Hepatocyte (in vitro differentiated cells): ENCODE data around the gene EFHD1. TPM values are rescaled to one million over a fixed set of nuclear protein-coding genes. Genes with fewer than 3 reads are reported as not detected.

Experiments used
- DNase-seq: peaks from one replicate; pipeline ENCODE4 v3.0.0-alpha.2; 2016; ENCODE audit warnings: low spot score
- H2AFZ ChIP-seq: fragments of 200-600 bp; sonication (generic); 2 replicates; pipeline ENCODE4 v1.6.0; 2016; ENCODE audit warnings: antibody characterized with exemption, mild to moderate bottlenecking
- H3K27ac ChIP-seq: fragments of 200-600 bp; sonication (generic); 2 replicates; pipeline ENCODE4 v1.5.1; 2016; ENCODE audit warnings: mild to moderate bottlenecking
- H3K27me3 ChIP-seq: fragments of 200-600 bp; sonication (generic); 2 replicates; pipeline ENCODE4 v1.6.1; 2016
- H3K36me3 ChIP-seq: fragments of 200-600 bp; sonication (generic); replicated peaks from 2 replicates; pipeline ENCODE4 v1.5.1; 2016; ENCODE audit warnings: low read depth; ENCODE audit not compliant: insufficient read depth
- H3K4me1 ChIP-seq: fragments of 200-600 bp; sonication (generic); 2 replicates; pipeline ENCODE4 v1.5.1; 2016; ENCODE audit warnings: mild to moderate bottlenecking, moderate library complexity; ENCODE audit not compliant: insufficient read depth
- H3K4me2 ChIP-seq: fragments of 200-600 bp; sonication (generic); 2 replicates; pipeline ENCODE4 v1.6.0; 2016
- H3K4me3 ChIP-seq: fragments of 200-600 bp; sonication (generic); 2 replicates; pipeline ENCODE4 v1.5.1; 2016; ENCODE audit warnings: mild to moderate bottlenecking
- H3K79me2 ChIP-seq: fragments of 200-600 bp; sonication (generic); 2 replicates; pipeline ENCODE4 v1.6.0; 2017; ENCODE audit warnings: mild to moderate bottlenecking
- H3K9me2 ChIP-seq: fragments of 200-600 bp; sonication (generic); replicated peaks from 2 replicates; pipeline ENCODE4 v1.6.0; 2017; ENCODE audit warnings: mild to moderate bottlenecking; ENCODE audit not compliant: insufficient read depth
- H3K9me3 ChIP-seq: fragments of 200-600 bp; sonication (generic); 2 replicates; pipeline ENCODE4 v1.5.1; 2016; ENCODE audit warnings: low read depth, mild to moderate bottlenecking
- H4K20me1 ChIP-seq: fragments of 200-600 bp; sonication (generic); 2 replicates; pipeline ENCODE4 v1.6.0; 2016; ENCODE audit warnings: mild to moderate bottlenecking; ENCODE audit not compliant: insufficient read depth, poor library complexity, severe bottlenecking
- EZH2 ChIP-seq: fragments of 200-600 bp; sonication (generic); IDR thresholded peaks from 2 replicates; pipeline ENCODE4 v1.6.1; 2016; ENCODE audit warnings: antibody characterized with exemption, mild to moderate bottlenecking, borderline replicate concordance
- EZH2phosphoT487 ChIP-seq: fragments of 200-600 bp; sonication (generic); IDR thresholded peaks from one replicate; pipeline ENCODE4 v1.6.1; 2018; ENCODE audit warnings: antibody characterized with exemption, mild to moderate bottlenecking, low read depth, moderate library complexity; ENCODE audit not compliant: unreplicated experiment, severe bottlenecking
- whole genome bisulfite sequencing: methylation state at CpG from one replicate; pipeline ENCODE4 v1.1.6; 2016; ENCODE audit warnings: low lambda C conversion rate; ENCODE audit errors: missing lambda C conversion rate; 5-methylcytosine and 5-hydroxymethylcytosine counted together
- polyA plus RNA-seq: library from polyadenylated mRNA; unstranded; fragments of >200 nt; fragmentation: Nextera tagmentation; extraction: Ambion mirVana; gene quantifications from 2 replicates; pipeline ENCODE4 v1.2.1, GENCODE V29; 2016
- total RNA-seq: library from RNA; depleted of rRNA; stranded (reverse); fragments of >200 nt; gene quantifications from 2 replicates; pipeline ENCODE4 v1.2.3, GENCODE V29; 2014
- TF ChIP-seq, protein P1 (sequence below): fragments of 200-600 bp; sonication (generic); IDR thresholded peaks from 2 replicates; pipeline ENCODE4 v1.5.1; 2016; ENCODE audit warnings: antibody characterized with exemption, mild to moderate bottlenecking; ENCODE audit not compliant: poor library complexity

The EFHD1 gene
- total and polyA plus RNA-seq, 2 experiments from 2014 or later = 3.0 to 6.7 TPM

DNA sequence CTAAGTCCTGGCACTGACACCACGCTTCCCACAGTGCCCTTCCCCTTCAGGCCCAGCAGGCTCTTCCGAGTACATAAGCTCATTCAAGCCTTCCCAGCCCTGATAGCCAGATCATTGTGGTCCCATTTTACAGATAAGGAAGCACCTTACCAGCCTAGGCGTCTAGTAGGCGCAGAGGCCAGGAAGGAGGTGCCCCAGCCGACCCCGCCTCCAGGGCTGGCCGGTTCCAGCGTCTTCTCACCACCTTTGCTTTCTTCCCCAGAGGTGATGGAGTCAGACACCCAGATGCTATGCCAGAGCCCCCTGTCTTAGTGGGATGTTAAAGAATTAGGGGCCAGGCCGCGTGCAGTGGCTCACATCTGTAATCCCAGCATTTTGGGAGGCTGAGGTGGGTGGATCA is 28.9 kb upstream of the EFHD1 start:
- H3K79me2 ChIP-seq = no peaks in the 10 kb centered on the region
- no peaks in the 10 kb centered on the region for H3K9me2 ChIP-seq
- no peaks in the 10 kb centered on the region for H3K36me3 ChIP-seq
- H3K27ac ChIP-seq = no peak overlapping the region
- H3K4me3 ChIP-seq = no peak overlapping the region
- H3K4me2 ChIP-seq = no peak overlapping the region
- no peaks in the 10 kb centered on the region for H4K20me1 ChIP-seq
- H3K9me3 ChIP-seq = no peaks in the 10 kb centered on the region
- TF ChIP-seq EZH2phosphoT487 = no peak
- TF ChIP-seq EZH2 = no peak
- TF ChIP-seq, protein P1, sequence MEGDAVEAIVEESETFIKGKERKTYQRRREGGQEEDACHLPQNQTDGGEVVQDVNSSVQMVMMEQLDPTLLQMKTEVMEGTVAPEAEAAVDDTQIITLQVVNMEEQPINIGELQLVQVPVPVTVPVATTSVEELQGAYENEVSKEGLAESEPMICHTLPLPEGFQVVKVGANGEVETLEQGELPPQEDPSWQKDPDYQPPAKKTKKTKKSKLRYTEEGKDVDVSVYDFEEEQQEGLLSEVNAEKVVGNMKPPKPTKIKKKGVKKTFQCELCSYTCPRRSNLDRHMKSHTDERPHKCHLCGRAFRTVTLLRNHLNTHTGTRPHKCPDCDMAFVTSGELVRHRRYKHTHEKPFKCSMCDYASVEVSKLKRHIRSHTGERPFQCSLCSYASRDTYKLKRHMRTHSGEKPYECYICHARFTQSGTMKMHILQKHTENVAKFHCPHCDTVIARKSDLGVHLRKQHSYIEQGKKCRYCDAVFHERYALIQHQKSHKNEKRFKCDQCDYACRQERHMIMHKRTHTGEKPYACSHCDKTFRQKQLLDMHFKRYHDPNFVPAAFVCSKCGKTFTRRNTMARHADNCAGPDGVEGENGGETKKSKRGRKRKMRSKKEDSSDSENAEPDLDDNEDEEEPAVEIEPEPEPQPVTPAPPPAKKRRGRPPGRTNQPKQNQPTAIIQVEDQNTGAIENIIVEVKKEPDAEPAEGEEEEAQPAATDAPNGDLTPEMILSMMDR = no peak
- 84% methylated on average over 10 of the region's 10 CpGs for WGBS
- DNase-seq = no peak
- no peaks in the 10 kb centered on the region for H3K27me3 ChIP-seq
- no peaks in the 10 kb centered on the region for H3K4me1 ChIP-seq
- no peak overlapping the region for H2AFZ ChIP-seq

DNA sequence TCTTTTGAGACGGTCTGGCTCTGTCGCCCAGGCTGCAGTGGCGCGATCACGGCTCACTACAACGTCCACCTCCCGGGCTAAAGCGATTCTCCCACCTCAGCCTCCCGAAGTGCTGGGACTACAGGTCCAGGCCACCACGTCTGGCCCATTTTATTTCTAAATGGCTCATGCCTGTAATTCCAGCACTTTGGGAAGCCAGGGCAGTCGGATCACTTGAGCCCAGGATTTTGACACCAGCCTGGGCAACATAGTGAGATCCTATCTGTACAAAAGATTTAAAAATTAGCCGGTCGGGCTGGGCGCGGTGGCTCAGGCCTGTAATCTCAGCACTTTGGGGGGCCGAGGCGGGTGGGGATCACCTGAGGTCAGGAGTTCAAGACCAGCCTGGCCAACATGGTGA is 26.4 kb upstream of the EFHD1 start:
- no peak for DNase-seq
- Histone ChIP-seq H3K4me2 (no peak overlapping the region), H2AFZ (no peak overlapping the region), H3K27ac (no peak overlapping the region), H3K9me2 (no peaks in the 10 kb centered on the region), H3K9me3 (no peaks in the 10 kb centered on the region), H3K4me1 (no peaks in the 10 kb centered on the region), H3K36me3 (no peaks in the 10 kb centered on the region), H3K4me3 (no peak overlapping the region), H4K20me1 (no peaks in the 10 kb centered on the region), H3K79me2 (no peaks in the 10 kb centered on the region), H3K27me3 (no peaks in the 10 kb centered on the region)
- 88% methylated on average over 17 of the region's 17 CpGs for WGBS
- TF ChIP-seq EZH2phosphoT487 = no peak
- TF ChIP-seq, protein P1 = no peak
- TF ChIP-seq EZH2 = no peak

DNA sequence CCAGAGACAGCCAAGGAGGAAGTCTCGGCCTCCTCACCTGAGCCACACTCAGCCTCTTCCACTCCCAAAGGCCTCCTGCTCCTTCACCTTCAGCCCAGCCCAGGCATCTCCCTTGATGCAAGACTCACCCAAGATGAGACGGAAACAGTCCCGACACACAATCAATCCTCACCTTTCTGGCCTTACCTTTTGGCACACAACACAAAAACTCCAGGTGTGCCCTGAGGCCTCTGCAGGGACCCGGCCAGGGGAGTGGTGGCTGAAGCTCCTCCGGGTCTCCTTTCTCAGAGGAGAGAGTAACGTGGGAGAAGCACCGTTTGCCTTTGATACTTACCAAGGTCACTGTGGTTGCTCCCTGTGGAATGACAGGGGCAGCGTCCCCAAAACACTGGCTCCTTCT is 23.8 kb upstream of the EFHD1 start:
- Histone ChIP-seq H3K27ac (no peak overlapping the region), H4K20me1 (no peaks in the 10 kb centered on the region), H3K9me3 (no peaks in the 10 kb centered on the region), H2AFZ (no peak overlapping the region), H3K79me2 (no peaks in the 10 kb centered on the region), H3K9me2 (no peaks in the 10 kb centered on the region), H3K27me3 (no peaks in the 10 kb centered on the region), H3K4me3 (no peak overlapping the region), H3K36me3 (no peaks in the 10 kb centered on the region), H3K4me2 (no peak overlapping the region), H3K4me1 (no peaks in the 10 kb centered on the region)
- WGBS = 71% methylated on average over 8 of the region's 8 CpGs
- TF ChIP-seq, protein P1 = no peak
- TF ChIP-seq EZH2 = no peak
- no peak for TF ChIP-seq EZH2phosphoT487
- DNase-seq = no peak

DNA sequence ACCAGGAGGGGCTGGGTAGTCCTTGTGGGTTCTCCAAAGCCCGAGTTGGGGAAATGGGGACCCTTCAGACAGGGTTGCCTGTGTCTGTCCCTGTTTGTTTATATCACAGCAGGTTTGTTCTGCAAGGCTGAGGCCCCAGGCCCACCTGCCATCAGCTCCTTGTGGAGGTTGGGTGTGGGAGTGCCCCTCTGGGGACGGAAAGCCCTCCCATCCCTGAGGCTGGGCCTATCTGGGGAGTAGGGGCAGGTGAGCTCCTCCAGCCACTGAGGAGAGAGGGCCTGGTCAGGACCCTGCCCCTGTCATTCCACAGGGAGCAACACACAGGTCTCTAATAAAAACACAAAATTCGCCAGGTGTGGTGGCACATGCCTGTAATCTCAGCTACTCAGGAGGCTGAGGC is 23.3 kb upstream of the EFHD1 start:
- H3K79me2 ChIP-seq = no peaks in the 10 kb centered on the region
- no peak for TF ChIP-seq EZH2
- TF ChIP-seq, protein P1 = no peak
- no peak for TF ChIP-seq EZH2phosphoT487
- H3K27me3 ChIP-seq = no peaks in the 10 kb centered on the region
- H3K9me2 ChIP-seq = no peaks in the 10 kb centered on the region
- H3K4me2 ChIP-seq = no peak overlapping the region
- no peaks in the 10 kb centered on the region for H3K9me3 ChIP-seq
- H3K4me1 ChIP-seq = no peaks in the 10 kb centered on the region
- no peak overlapping the region for H3K27ac ChIP-seq
- 100% methylated on average over 3 of the region's 3 CpGs for WGBS
- H4K20me1 ChIP-seq = no peaks in the 10 kb centered on the region
- H3K4me3 ChIP-seq = no peak overlapping the region
- no peak overlapping the region for H2AFZ ChIP-seq
- H3K36me3 ChIP-seq = no peaks in the 10 kb centered on the region
- no peak for DNase-seq
